NCI-H69 (cell line): ENCODE data around the gene ADGRG1.

Experiments used
- DNase-seq: peaks from one replicate; lab custom pipeline; 2025; lab: John Stamatoyannopoulos, UW

Gene ADGRG1

DNA sequence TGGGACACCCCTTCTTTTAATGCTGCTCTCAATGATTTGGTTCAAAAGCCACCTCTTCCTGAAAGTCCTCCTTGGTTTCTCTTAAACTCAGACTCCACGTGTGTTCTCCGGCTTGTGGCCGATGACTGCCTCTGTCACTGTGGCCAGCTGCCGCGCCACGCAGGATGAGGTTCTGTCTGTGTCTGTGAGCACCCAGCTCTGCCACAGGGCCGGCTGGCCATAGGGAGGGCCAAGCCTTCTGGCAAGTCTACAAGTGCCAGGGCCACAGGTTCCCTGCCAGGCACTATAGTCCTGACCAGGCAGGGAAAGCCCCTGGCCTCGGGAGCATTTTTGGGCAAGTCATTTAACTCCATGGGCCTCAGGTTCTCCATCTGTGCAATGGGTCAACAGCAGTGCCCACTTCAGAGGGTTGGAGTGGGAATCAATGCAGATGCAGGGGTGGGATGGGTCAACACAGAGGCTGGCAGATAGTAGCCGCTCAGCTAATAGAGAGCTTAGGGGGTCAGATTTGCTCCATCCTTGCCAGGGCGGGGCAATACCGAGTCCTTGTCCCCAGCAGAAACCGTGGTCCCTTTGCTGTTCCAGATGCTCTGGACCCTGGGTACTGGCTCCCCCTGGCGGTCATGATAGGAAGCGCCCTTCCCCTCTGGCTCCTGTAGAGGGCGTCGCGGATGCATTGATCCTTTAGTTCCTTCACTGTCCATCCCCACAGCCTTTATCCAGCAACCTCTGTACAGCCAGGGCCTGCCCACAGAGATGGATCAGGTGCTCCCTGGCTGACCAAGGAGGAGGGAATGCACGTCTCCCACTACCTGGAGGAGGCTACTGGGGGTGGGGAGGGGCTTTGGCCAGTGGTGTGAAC, 20.4 kb downstream of the ADGRG1 start:
- peak; percentile 69 for DNase-seq

DNA sequence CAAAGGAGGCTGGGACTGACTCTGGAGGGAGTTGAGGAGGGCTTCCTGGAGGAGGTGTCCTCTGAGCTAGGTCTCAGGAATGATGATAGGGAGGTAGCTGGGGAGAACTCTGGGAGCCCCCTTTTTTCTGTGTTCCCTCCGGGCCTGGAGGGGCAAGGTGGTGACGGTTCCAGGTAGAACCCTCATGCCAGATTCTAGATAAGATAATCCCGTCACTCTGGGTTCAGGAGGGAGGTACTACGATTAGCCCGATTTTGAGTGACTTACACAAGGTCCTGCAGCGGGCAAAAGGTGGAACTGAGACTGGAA, 21.0 kb downstream of the ADGRG1 start:
- DNase-seq = no peak

GRCh38 chr16:57649846-57650245, 21.4 kb downstream of the ADGRG1 start:
- DNase-seq = no peak

GRCh38 chr16:57651344-57652333, 23.2 kb downstream of the ADGRG1 start:
- DNase-seq = no peak

- no peak for DNase-seq
These were observed 24.5 kb downstream of the ADGRG1 start for GRCh38 chr16:57652695-57653471.

GRCh38 chr16:57653936-57654335, 25.5 kb downstream of the ADGRG1 start:
- peak; percentile 36 for DNase-seq

DNA sequence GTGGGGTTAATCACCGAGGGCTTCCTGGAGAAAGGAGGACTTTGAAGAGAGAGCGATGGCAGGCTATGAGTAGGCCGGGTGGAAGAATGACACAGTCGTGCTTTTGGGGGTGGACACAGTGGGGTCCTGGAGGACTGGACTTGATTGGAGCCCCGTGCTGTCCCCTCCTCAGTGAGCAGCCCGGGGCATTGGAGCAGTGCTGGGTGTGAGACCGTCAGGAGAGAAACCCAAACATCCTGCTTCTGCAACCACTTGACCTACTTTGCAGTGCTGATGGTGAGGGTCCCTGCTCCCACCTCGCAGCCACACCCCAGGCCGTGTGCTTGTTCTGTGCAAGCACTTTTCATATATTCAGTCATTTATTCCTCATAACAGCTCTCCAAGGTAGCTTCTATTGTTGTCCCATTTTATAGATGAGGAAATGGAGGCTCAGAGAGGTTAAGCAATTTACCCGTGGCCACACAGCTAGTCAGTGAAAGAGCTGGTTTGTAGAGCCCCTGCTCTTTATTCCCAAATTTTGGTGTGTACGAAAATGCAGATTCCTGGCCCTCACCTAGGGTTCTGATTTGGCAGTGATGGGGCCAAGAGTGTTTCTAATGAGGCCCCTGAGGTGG, 28.0 kb downstream of the ADGRG1 start:
- DNase-seq = no peak

DNA sequence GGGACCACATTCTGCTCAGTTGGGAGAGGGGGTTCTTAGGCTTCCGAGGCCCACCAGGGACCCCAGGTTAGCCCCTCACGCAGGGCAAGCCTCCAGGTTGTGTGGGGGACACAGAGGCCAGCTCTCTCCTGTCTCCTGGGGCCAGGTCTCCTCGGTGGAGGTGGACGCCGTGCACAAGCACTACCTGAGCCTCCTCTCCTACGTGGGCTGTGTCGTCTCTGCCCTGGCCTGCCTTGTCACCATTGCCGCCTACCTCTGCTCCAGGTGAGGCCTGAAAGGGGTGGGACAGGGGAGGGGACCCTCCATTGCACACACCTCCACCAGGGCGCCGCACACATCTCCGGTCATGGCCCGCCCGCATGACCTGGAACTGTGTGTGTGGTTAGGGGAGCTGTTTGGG, 28.8 kb downstream of the ADGRG1 start:
- no peak for DNase-seq

- no peak for DNase-seq
These were observed 29.9 kb downstream of the ADGRG1 start for GRCh38 chr16:57658130-57658877.

- DNase-seq = no peak
These were observed 30.6 kb downstream of the ADGRG1 start for GRCh38 chr16:57658878-57659674.

GRCh38 chr16:57660715-57661463, 32.5 kb downstream of the ADGRG1 start:
- no peak for DNase-seq

- no peak for DNase-seq
These were observed 33.1 kb downstream of the ADGRG1 start for GRCh38 chr16:57661510-57661909.

- no peak for DNase-seq
These were observed 33.8 kb downstream of the ADGRG1 start for GRCh38 chr16:57661936-57662906.

DNA sequence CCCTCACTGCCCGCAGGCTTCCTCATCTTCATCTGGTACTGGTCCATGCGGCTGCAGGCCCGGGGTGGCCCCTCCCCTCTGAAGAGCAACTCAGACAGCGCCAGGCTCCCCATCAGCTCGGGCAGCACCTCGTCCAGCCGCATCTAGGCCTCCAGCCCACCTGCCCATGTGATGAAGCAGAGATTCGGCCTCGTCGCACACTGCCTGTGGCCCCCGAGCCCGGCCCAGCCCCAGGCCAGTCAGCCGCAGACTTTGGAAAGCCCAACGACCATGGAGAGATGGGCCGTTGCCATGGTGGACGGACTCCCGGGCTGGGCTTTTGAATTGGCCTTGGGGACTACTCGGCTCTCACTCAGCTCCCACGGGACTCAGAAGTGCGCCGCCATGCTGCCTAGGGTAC, 35.0 kb downstream of the ADGRG1 start:
- no peak for DNase-seq

- no peak for DNase-seq
These were observed 35.7 kb downstream of the ADGRG1 start for GRCh38 chr16:57663917-57664661.

DNA sequence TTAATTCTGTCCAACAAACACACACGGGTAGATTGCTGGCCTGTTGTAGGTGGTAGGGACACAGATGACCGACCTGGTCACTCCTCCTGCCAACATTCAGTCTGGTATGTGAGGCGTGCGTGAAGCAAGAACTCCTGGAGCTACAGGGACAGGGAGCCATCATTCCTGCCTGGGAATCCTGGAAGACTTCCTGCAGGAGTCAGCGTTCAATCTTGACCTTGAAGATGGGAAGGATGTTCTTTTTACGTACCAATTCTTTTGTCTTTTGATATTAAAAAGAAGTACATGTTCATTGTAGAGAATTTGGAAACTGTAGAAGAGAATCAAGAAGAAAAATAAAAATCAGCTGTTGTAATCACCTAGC, 36.2 kb downstream of the ADGRG1 start:
- no peak for DNase-seq

- no peak for DNase-seq
These were observed 37.1 kb downstream of the ADGRG1 start for GRCh38 chr16:57665541-57665940.
